ENCODE data around the gene PAX8. TPM values are rescaled to one million over a fixed set of nuclear protein-coding genes. Genes with fewer than 3 reads are reported as not detected.
"Not testable (repeated sequence)": the region's sequence is repeated elsewhere in the genome, so short reads cannot be mapped to it uniquely, and the experiment has no call there.

The PAX8 gene
- total RNA-seq, 1 donor from 2014 or later, result 2.9 TPM

DNA sequence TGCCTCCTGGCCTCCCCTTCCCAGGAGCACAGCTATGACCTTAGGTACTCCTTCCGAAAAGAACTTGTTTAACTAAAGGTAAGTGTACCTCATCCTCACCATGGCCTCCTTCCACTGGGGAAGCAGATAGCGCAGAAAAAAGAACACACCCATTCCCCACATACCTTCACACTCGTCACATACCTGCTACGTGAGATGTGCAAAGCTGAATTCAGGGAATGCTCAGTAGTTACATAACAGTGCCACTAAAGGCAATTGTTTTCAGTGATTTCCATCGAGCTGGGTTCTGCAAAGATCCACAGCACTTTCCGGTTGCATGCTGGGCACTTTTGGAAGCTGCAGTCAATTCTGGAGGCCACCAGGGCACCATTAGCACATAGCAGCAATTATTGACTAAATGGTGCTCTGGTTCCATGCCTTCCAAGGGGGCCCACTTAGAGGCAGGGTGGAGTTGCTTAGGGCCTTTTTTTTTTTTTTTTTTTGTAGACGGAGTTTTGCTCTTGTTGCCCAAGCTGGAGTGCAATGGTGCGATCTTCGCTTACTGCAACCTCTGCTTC is 41.0 kb downstream of the PAX8 start:
- Mint-ChIP-seq H3K36me3 (peaks cover 16% of the 10 kb centered on the region), H3K27me3 (ENCODE audit: insufficient read depth, low read depth) (peaks cover 7% of the 10 kb centered on the region), H3K9me3 (peaks cover 11% of the 10 kb centered on the region), H3K4me1 (peaks cover 19% of the 10 kb centered on the region), H3K27ac (no peak overlapping the region), H3K4me3 (no peak overlapping the region)
- no peak overlapping the region for H3K9ac ChIP-seq
- H2AFZ ChIP-seq (replicated peaks), result no peak overlapping the region
- H3K9me3 ChIP-seq (ENCODE audit: low read depth), result no peaks in the 10 kb centered on the region
- no peaks in the 10 kb centered on the region for H3K36me3 ChIP-seq
- DNase-seq (ENCODE audit: low spot score), result no peak
- no peaks in the 10 kb centered on the region for H4K20me1 ChIP-seq (ENCODE audit: low read depth)
- no peak overlapping the region for H3K4me3 ChIP-seq
- H3F3A ChIP-seq (ENCODE audit: low read depth), result no peaks in the 10 kb centered on the region
- no peak overlapping the region for H3K27ac ChIP-seq
- H3K27me3 ChIP-seq, result no peaks in the 10 kb centered on the region
- no peak overlapping the region for H3K4me2 ChIP-seq
- H3K79me2 ChIP-seq (ENCODE audit: low read depth), result no peaks in the 10 kb centered on the region
- no peak for TF ChIP-seq EZH2phosphoT487 (IDR thresholded peaks at IDR 0.05)
- no peak for TF ChIP-seq CTCF (IDR thresholded peaks at IDR 0.05)
- TF ChIP-seq EZH2 (IDR thresholded peaks at IDR 0.05), result no peak
- no peaks in the 10 kb centered on the region for H3K4me1 ChIP-seq

DNA sequence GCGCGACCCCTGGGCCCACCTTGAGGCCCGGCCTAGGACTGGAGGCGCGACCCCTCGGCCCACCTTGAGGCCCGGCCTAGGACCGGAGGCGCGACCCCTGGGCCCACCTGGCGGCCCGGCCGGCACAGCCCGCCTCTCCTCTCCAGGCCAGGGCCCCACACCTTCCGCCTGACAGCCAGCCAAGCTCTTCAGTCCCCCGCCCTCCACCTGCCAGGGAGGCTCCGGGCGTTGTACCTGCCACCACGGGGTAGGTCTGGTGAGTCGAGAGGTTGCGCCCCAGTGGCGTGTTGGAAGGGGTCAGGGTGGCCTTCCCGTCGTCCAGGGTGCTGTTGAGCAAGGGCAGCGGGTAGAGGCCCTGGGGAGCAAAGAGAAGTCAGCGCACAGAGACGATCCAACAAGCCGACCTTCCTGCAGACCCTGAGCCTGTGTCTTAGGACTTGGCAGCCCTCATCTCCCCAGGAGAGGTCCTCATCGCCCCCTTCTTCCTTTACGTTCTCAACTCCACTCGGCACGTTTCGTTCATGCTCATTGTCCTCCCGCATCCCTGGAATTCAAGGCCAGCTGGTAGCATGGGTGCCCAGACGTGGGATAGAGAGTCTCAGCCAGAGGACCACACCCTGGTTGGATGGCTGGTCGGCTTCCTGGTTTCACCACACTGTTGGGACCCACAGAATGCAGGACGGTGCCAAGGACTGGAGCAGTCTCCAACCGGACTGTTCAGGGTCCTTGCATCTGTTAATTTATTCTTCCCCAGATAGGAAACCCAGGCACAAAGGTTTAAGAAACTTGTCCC is 42.2 kb downstream of the PAX8 start:
- Histone ChIP-seq H3K36me3 (no peaks in the 10 kb centered on the region), H3F3A (ENCODE audit: low read depth) (no peaks in the 10 kb centered on the region), H3K4me1 (no peaks in the 10 kb centered on the region), H3K79me2 (ENCODE audit: low read depth) (no peaks in the 10 kb centered on the region), H3K27me3 (no peaks in the 10 kb centered on the region), H3K27ac (no peak overlapping the region), H2AFZ (replicated peaks) (no peak overlapping the region), H4K20me1 (ENCODE audit: low read depth) (no peaks in the 10 kb centered on the region), H3K9me3 (ENCODE audit: low read depth) (no peaks in the 10 kb centered on the region), H3K4me3 (no peak overlapping the region), H3K4me2 (no peak overlapping the region), H3K9ac (no peak overlapping the region)
- H3K4me3 Mint-ChIP-seq, result no peak overlapping the region
- H3K27ac Mint-ChIP-seq, result no peak overlapping the region
- H3K4me1 Mint-ChIP-seq, result peaks cover 20% of the 10 kb centered on the region
- H3K9me3 Mint-ChIP-seq, result peaks cover 11% of the 10 kb centered on the region
- no peak for TF ChIP-seq CTCF (IDR thresholded peaks at IDR 0.05)
- TF ChIP-seq EZH2phosphoT487 (IDR thresholded peaks at IDR 0.05), result no peak
- TF ChIP-seq EZH2 (IDR thresholded peaks at IDR 0.05), result no peak
- no peak for DNase-seq (ENCODE audit: low spot score)
- H3K27me3 Mint-ChIP-seq (ENCODE audit: insufficient read depth, low read depth), result peaks cover 14% of the 10 kb centered on the region
- H3K36me3 Mint-ChIP-seq, result peaks cover 16% of the 10 kb centered on the region

GRCh38 chr2:113235347-113236226 is 43.1 kb downstream of the PAX8 start:
- H3F3A ChIP-seq (ENCODE audit: low read depth); DNase-seq (ENCODE audit: low spot score): not testable (repeated sequence)

More at GRCh38 chr2:113235347-113236226, 43.1 kb downstream of the PAX8 start:
- H3K27ac ChIP-seq; H3K27me3 ChIP-seq; H4K20me1 ChIP-seq (ENCODE audit: low read depth); H3K4me3 ChIP-seq; H3K9ac ChIP-seq; H3K4me1 ChIP-seq; H3K27ac Mint-ChIP-seq; H3K4me2 ChIP-seq; H3K9me3 ChIP-seq (ENCODE audit: low read depth); H3K4me3 Mint-ChIP-seq; H2AFZ ChIP-seq (replicated peaks); H3K36me3 ChIP-seq; H3K79me2 ChIP-seq (ENCODE audit: low read depth): not testable (repeated sequence)
- H3K4me1 Mint-ChIP-seq, result peaks cover 18% of the 10 kb centered on the region
- peaks cover 14% of the 10 kb centered on the region for H3K36me3 Mint-ChIP-seq
- H3K9me3 Mint-ChIP-seq, result peaks cover 11% of the 10 kb centered on the region
- H3K27me3 Mint-ChIP-seq (ENCODE audit: insufficient read depth, low read depth), result peaks cover 12% of the 10 kb centered on the region
